Neural progenitor cell (in vitro differentiated cells): ENCODE results near the gene FARP1. TPM values are rescaled to one million over a fixed set of nuclear protein-coding genes. Genes with fewer than 3 reads are reported as not detected.

Source experiments
- DNase-seq: peaks from one replicate; pipeline ENCODE4 v3.0.0-alpha.2; 2016; ENCODE audit warnings: low spot score
- H2AFZ ChIP-seq: fragments of 200-600 bp; sonication (generic); replicated peaks from 2 replicates; pipeline ENCODE4 v1.6.1; 2016; ENCODE audit warnings: antibody characterized with exemption
- H3F3A ChIP-seq: fragments of 200-600 bp; sonication (generic); 2 replicates; pipeline ENCODE4 v1.6.1; 2016; ENCODE audit warnings: antibody characterized with exemption, low read depth
- H3K27ac ChIP-seq: fragments of 200-600 bp; sonication (generic); 2 replicates; pipeline ENCODE4 v1.5.1; 2016; ENCODE audit warnings: mild to moderate bottlenecking
- H3K27me3 ChIP-seq: fragments of 200-600 bp; sonication (generic); 2 replicates; pipeline ENCODE4 v1.6.1; 2016; ENCODE audit warnings: mild to moderate bottlenecking, moderate library complexity
- H3K36me3 ChIP-seq: fragments of 200-600 bp; sonication (generic); 2 replicates; pipeline ENCODE4 v1.5.1; 2016
- H3K4me1 ChIP-seq: fragments of 200-600 bp; sonication (generic); 2 replicates; pipeline ENCODE4 v1.6.1; 2016; ENCODE audit warnings: mixed run types
- H3K4me2 ChIP-seq: fragments of 200-600 bp; sonication (generic); 2 replicates; pipeline ENCODE4 v1.6.1; 2016
- H3K4me3 ChIP-seq: fragments of 200-600 bp; sonication (generic); 2 replicates; pipeline ENCODE4 v1.5.1; 2016
- H3K79me2 ChIP-seq: fragments of 200-600 bp; sonication (generic); 2 replicates; pipeline ENCODE4 v1.6.1; 2016; ENCODE audit warnings: low read depth
- H3K9ac ChIP-seq: fragments of 200-600 bp; sonication (generic); 2 replicates; pipeline ENCODE4 v1.6.1; 2016
- H3K9me3 ChIP-seq: fragments of 200-600 bp; sonication (generic); 2 replicates; pipeline ENCODE4 v1.5.1; 2016; ENCODE audit warnings: low read depth
- H4K20me1 ChIP-seq: fragments of 200-600 bp; sonication (generic); 2 replicates; pipeline ENCODE4 v1.6.1; 2016; ENCODE audit warnings: low read depth
- H3K27ac Mint-ChIP-seq: 3 replicates; pipeline ENCODE4 v1.8.0; 2021; ENCODE audit warnings: mixed read lengths
- H3K27me3 Mint-ChIP-seq: 2 replicates; pipeline ENCODE4 v1.8.0; 2022; ENCODE audit warnings: low read depth, mild to moderate bottlenecking, inconsistent platforms, moderate library complexity, mixed read lengths; ENCODE audit not compliant: insufficient read depth
- H3K36me3 Mint-ChIP-seq: 3 replicates; pipeline ENCODE4 v1.8.0; 2021; ENCODE audit warnings: mixed read lengths
- H3K4me1 Mint-ChIP-seq: 3 replicates; pipeline ENCODE4 v1.8.0; 2021; ENCODE audit warnings: mixed read lengths
- H3K4me3 Mint-ChIP-seq: 3 replicates; pipeline ENCODE4 v1.8.0; 2021; ENCODE audit warnings: mild to moderate bottlenecking, moderate library complexity, mixed read lengths
- H3K9me3 Mint-ChIP-seq: 3 replicates; pipeline ENCODE4 v1.8.0; 2020; ENCODE audit warnings: mixed read lengths
- CTCF ChIP-seq: fragments of 200-600 bp; sonication (generic); IDR thresholded peaks from 2 replicates; pipeline ENCODE4 v1.5.1; 2017; ENCODE audit warnings: antibody characterized with exemption, mild to moderate bottlenecking
- EZH2 ChIP-seq: fragments of 200-600 bp; sonication (generic); IDR thresholded peaks from 2 replicates; pipeline ENCODE4 v1.6.1; 2017; ENCODE audit warnings: antibody characterized with exemption, mild to moderate bottlenecking, moderate library complexity
- EZH2phosphoT487 ChIP-seq: fragments of 200-600 bp; sonication (generic); IDR thresholded peaks from 2 replicates; pipeline ENCODE4 v1.6.1; 2017; ENCODE audit warnings: antibody characterized with exemption
- total RNA-seq: library from RNA; depleted of rRNA; stranded (reverse); fragments of >200 nt; gene quantifications from 2 replicates; pipeline ENCODE4 v1.2.3, GENCODE V29; 2015; ENCODE audit warnings: low replicate concordance

The FARP1 gene
- total RNA-seq, 1 donor from 2014 or later: 78.0 TPM

GRCh38 chr13:98141091-98141490, 1.8 kb upstream of the FARP1 start:
- Histone ChIP-seq H3K27me3 (peaks cover 23% of the 10 kb centered on the region), H3F3A (peaks cover 39% of the 10 kb centered on the region), H3K4me2 (no peak overlapping the region), H4K20me1 (peaks cover 23% of the 10 kb centered on the region), H3K79me2 (peaks cover 27% of the 10 kb centered on the region), H2AFZ (no peak overlapping the region), H3K4me3 (no peak overlapping the region), H3K9ac (no peak overlapping the region), H3K4me1 (peaks cover 24% of the 10 kb centered on the region), H3K36me3 (no peaks in the 10 kb centered on the region), H3K27ac (no peak overlapping the region), H3K9me3 (no peaks in the 10 kb centered on the region)
- H3K4me3 Mint-ChIP-seq: peak overlapping the region; percentile 83
- H3K9me3 Mint-ChIP-seq: no peaks in the 10 kb centered on the region
- H3K4me1 Mint-ChIP-seq: peaks cover 31% of the 10 kb centered on the region
- H3K27me3 Mint-ChIP-seq: peaks cover 2% of the 10 kb centered on the region
- H3K36me3 Mint-ChIP-seq: no peaks in the 10 kb centered on the region
- TF ChIP-seq EZH2: no peak
- no peak for TF ChIP-seq CTCF
- no peak for TF ChIP-seq EZH2phosphoT487
- no peak for DNase-seq
- no peak overlapping the region for H3K27ac Mint-ChIP-seq

GRCh38 chr13:98141509-98142379, 1.1 kb upstream of the FARP1 start:
- Histone ChIP-seq H4K20me1 (peaks cover 30% of the 10 kb centered on the region), H3K79me2 (peaks cover 34% of the 10 kb centered on the region), H2AFZ (peak overlapping the region; percentile 90), H3K36me3 (no peaks in the 10 kb centered on the region), H3K4me1 (peaks cover 30% of the 10 kb centered on the region), H3K9me3 (no peaks in the 10 kb centered on the region), H3K27me3 (peaks cover 23% of the 10 kb centered on the region), H3K27ac (no peak overlapping the region), H3F3A (peaks cover 46% of the 10 kb centered on the region), H3K4me2 (peak overlapping the region; percentile 94), H3K9ac (no peak overlapping the region), H3K4me3 (peak overlapping the region; percentile 73)
- no peaks in the 10 kb centered on the region for H3K9me3 Mint-ChIP-seq
- H3K27me3 Mint-ChIP-seq: peaks cover 2% of the 10 kb centered on the region
- peaks cover 38% of the 10 kb centered on the region for H3K4me1 Mint-ChIP-seq
- peak; percentile 69 for DNase-seq
- H3K36me3 Mint-ChIP-seq: no peaks in the 10 kb centered on the region
- no peak for TF ChIP-seq CTCF
- no peak for TF ChIP-seq EZH2phosphoT487
- peak; percentile 7 for TF ChIP-seq EZH2
- H3K4me3 Mint-ChIP-seq: peak overlapping the region; percentile 83
- peak overlapping the region; percentile 15 for H3K27ac Mint-ChIP-seq

- Histone ChIP-seq H3K9ac (no peak overlapping the region), H3K36me3 (no peaks in the 10 kb centered on the region), H3K4me1 (peaks cover 41% of the 10 kb centered on the region), H3K79me2 (peaks cover 48% of the 10 kb centered on the region), H3K27ac (peak overlapping the region; percentile 32), H3K9me3 (no peaks in the 10 kb centered on the region), H4K20me1 (peaks cover 44% of the 10 kb centered on the region), H3K4me3 (peak overlapping the region; percentile 98), H2AFZ (no peak overlapping the region), H3K27me3 (peaks cover 23% of the 10 kb centered on the region), H3K4me2 (peak overlapping the region; percentile 98), H3F3A (peaks cover 53% of the 10 kb centered on the region)
- Mint-ChIP-seq H3K36me3 (peaks cover 2% of the 10 kb centered on the region), H3K4me1 (peaks cover 50% of the 10 kb centered on the region), H3K27me3 (peaks cover 2% of the 10 kb centered on the region), H3K9me3 (no peaks in the 10 kb centered on the region), H3K4me3 (no peak overlapping the region), H3K27ac (no peak overlapping the region)
- DNase-seq: no peak
- TF ChIP-seq CTCF: no peak
- TF ChIP-seq EZH2phosphoT487: no peak
- no peak for TF ChIP-seq EZH2
Measured at GRCh38 chr13:98143157-98143553, 261 bp downstream of the FARP1 start.
